ENCODE results near the gene RAB40B. TPM values are rescaled to one million over a fixed set of nuclear protein-coding genes. Genes with fewer than 3 reads are reported as not detected.

Gene RAB40B
- total and polyA plus RNA-seq, 4 donors, result 2.9 to 12.1 (median 10.5) TPM

- Histone ChIP-seq H3K4me3 (ENCODE audit: low read depth in 1 of 3, low read length in 3 of 3) (no peak overlapping the region), H3K27me3 (ENCODE audit: control insufficient read depth in 4 of 4, insufficient read depth in 4 of 4, low read length in 3 of 4) (no peaks in the 10 kb centered on the region), H3K36me3 (ENCODE audit: control insufficient read depth in 4 of 4, insufficient read depth in 3 of 4, low read depth in 1 of 4, low read length in 3 of 4) (no peaks in the 10 kb centered on the region), H3K4me1 (ENCODE audit: control insufficient read depth in 4 of 4, insufficient read depth in 4 of 4, low read length in 3 of 4) (peaks cover under 1 to 6% (median 2%) of the 10 kb centered on the region in 4 donors), H3K9ac (ENCODE audit: low read depth in 1 of 2, low read length in 2 of 2) (no peak overlapping the region), H3K9me3 (ENCODE audit: control insufficient read depth in 4 of 4, low read length in 3 of 4) (no peaks in the 10 kb centered on the region), H3K27ac (ENCODE audit: low read depth in 1 of 2, low read length in 2 of 2) (no peak overlapping the region)
- TF ChIP-seq EGR1 (IDR thresholded peaks at IDR 0.05; ENCODE audit: low read depth in 2 of 2) (no peak), SP1 (IDR thresholded peaks at IDR 0.05) (no peak), CTCF (IDR thresholded peaks at IDR 0.05; ENCODE audit: low read depth, low read length, missing input control) (no peak)
- DNase-seq (ENCODE audit: low spot score), result no peak
- WGBS, result 95% methylated on average over 3 of the region's 3 CpGs
Observed at GRCh38 chr17:82681547-82681946, 17.0 kb downstream of the RAB40B start.

GRCh38 chr17:82679586-82680465, 18.7 kb downstream of the RAB40B start:
- Histone ChIP-seq H3K4me3 (ENCODE audit: low read depth in 1 of 3, low read length in 3 of 3) (no peak overlapping the region), H3K36me3 (ENCODE audit: control insufficient read depth in 4 of 4, insufficient read depth in 3 of 4, low read depth in 1 of 4, low read length in 3 of 4) (no peaks in the 10 kb centered on the region), H3K4me1 (ENCODE audit: control insufficient read depth in 4 of 4, insufficient read depth in 4 of 4, low read length in 3 of 4) (peaks cover 7 to 14% (median 9%) of the 10 kb centered on the region in 4 donors), H3K27me3 (ENCODE audit: control insufficient read depth in 4 of 4, insufficient read depth in 4 of 4, low read length in 3 of 4) (no peaks in the 10 kb centered on the region), H3K9me3 (ENCODE audit: control insufficient read depth in 4 of 4, low read length in 3 of 4) (no peaks in the 10 kb centered on the region), H3K27ac (ENCODE audit: low read depth in 1 of 2, low read length in 2 of 2) (no peak overlapping the region), H3K9ac (ENCODE audit: low read depth in 1 of 2, low read length in 2 of 2) (no peak overlapping the region)
- 82% methylated on average over 28 of the region's 28 CpGs for WGBS
- no peak for DNase-seq (ENCODE audit: low spot score)
- TF ChIP-seq CTCF (IDR thresholded peaks at IDR 0.05; ENCODE audit: low read depth, low read length, missing input control), result peak; percentile 22
- TF ChIP-seq RAD21 (IDR thresholded peaks at IDR 0.05), result peak; percentile 66 to 74
- no peak for TF ChIP-seq EGR1 (IDR thresholded peaks at IDR 0.05; ENCODE audit: low read depth in 2 of 2)

- Histone ChIP-seq H3K27ac (ENCODE audit: low read depth in 1 of 2, low read length in 2 of 2) (no peak overlapping the region), H3K9me3 (ENCODE audit: control insufficient read depth in 4 of 4, low read length in 3 of 4) (no peaks in the 10 kb centered on the region), H3K27me3 (ENCODE audit: control insufficient read depth in 4 of 4, insufficient read depth in 4 of 4, low read length in 3 of 4) (no peaks in the 10 kb centered on the region), H3K36me3 (ENCODE audit: control insufficient read depth in 4 of 4, insufficient read depth in 3 of 4, low read depth in 1 of 4, low read length in 3 of 4) (no peaks in the 10 kb centered on the region), H3K9ac (ENCODE audit: low read depth in 1 of 2, low read length in 2 of 2) (no peak overlapping the region), H3K4me3 (ENCODE audit: low read depth in 1 of 3, low read length in 3 of 3) (no peak overlapping the region), H3K4me1 (ENCODE audit: control insufficient read depth in 4 of 4, insufficient read depth in 4 of 4, low read length in 3 of 4) (peaks cover 10 to 16% (median 12%) of the 10 kb centered on the region in 4 donors)
- TF ChIP-seq CTCF (IDR thresholded peaks at IDR 0.05; ENCODE audit: low read depth, low read length, missing input control) (no peak), ATF3 (IDR thresholded peaks at IDR 0.05) (no peak), YY1 (IDR thresholded peaks at IDR 0.05) (no peak)
- DNase-seq (ENCODE audit: low spot score), result no peak
- WGBS, result 94% methylated on average over 14 of the region's 14 CpGs
Observed at GRCh38 chr17:82678265-82678891, 20.1 kb downstream of the RAB40B start.

All from liver (tissue), 9 donors.